Activated T-cell treated with anti-CD3 and anti-CD28 coated beads, Interleukin-2, amount 50 U/mL, for 1 hour (primary cell): ENCODE results near the gene PARP12.

Source experiments
- DNase-seq: peaks from one replicate; pipeline ENCODE4 v3.0.0-alpha.2; 2020

The PARP12 gene

DNA sequence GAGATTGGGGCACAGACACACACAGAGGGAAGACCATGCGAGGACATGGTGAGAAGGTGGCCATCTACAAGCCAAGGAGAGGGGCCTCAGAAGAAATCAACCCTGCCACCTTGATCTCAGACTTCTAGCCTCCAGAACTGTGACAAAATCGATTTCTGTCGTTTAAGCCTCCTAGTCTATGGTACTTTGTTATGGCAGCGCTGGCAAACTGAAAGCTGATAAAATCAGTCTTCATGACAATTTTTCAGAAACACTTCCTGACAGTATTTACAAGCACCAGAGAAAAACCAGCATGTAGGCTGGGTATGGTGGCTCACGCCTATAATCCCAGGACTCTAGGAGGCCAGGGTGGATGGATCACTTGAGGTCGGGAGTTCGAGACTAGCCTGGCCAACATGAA lies 4.2 kb downstream of the PARP12 start:
- no peak for DNase-seq

GRCh38 chr7:140057143-140057535 lies 5.6 kb downstream of the PARP12 start:
- no peak for DNase-seq

DNA sequence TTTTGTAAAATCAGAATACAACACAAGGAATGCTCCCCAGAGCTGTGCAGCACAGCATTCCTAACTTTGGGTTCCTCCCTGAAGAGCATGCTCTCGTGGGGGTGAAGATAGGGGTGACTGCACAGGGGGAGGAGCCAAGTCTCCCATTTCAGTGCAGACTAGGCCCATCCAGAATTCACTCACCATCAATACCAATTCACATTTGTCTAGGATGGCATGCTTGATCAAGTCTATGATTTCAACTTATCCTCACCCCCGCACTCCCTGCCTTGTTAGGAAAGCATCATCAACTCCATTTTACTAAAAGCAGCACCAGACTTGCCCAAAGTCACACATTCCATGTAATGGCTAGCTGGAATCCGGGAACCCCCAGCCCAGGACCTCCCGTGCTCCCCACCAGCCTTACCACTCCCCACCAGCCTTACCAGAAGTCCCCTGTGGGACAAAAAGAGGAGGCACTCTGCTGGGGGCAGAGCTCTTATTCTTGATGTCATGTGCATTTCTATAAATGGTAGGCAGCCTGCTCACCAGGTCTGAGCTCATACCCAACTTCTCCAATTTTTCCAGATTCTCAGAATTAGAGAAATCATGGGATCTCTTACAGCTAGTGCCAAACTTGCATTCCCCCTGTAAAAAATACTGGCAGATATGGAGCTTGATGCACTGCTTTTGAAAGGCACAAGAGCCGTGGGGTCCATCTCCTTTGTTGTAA lies 6.2 kb downstream of the PARP12 start:
- no peak for DNase-seq

DNA sequence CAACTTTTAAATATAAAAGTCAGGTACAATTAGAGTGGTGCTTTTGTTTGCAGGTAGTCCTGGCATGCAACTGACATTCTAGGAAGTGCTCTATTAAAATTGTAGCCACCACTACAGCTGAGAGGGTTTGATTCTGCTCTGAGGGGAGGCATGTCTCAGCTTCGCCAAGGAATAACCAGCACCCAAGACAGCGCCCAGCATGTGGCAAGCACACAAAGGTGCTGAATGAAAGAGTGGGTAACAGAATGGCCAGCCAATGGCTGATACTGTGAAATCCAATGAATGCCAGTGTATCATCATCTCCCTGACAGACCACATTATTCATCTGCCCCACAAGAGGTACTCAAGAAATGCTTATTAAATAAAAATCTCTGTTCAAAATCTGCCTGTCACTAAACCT lies 6.9 kb downstream of the PARP12 start:
- DNase-seq, result no peak

DNA sequence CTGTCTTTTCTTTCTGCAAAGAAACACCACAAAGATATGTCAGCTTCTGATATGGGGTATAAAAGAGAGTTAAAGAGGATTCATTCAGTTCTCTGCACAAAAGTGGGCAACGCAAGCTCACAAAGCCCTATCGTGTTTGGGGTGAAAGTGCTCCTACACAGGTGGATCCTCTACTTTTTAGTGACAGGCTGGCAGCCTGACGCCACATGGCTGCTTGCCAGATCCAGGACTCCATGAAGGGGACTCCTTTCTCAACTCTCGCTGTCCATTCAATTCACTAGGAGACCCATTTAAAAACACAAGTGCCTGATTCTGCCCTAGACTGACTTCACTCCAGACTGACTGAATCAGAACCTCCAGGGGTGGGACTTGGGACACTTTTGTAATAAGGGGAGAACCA lies 8.0 kb downstream of the PARP12 start:
- no peak for DNase-seq

- DNase-seq, result no peak
These were observed 8.8 kb downstream of the PARP12 start for GRCh38 chr7:140053812-140054539.

DNA sequence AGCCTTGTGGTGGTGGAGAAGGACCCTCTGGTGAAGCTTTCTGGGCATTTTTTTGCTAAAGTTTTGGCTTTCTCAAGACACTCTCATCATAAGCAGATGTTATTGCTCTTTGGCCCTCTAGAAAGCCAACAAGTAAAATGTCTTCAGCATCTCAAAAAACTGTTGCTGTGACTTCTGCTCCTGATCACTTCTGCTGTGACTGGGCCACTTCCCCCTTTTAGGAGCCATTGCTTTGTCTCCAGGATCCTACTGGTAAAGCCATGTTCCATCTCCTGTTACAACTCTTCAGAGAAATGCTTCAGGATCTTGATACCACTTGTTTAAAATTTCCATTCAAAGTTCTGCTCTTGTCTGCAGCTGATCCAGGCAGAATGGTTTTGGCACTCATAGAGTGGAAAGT lies 10.9 kb downstream of the PARP12 start:
- no peak for DNase-seq

DNA sequence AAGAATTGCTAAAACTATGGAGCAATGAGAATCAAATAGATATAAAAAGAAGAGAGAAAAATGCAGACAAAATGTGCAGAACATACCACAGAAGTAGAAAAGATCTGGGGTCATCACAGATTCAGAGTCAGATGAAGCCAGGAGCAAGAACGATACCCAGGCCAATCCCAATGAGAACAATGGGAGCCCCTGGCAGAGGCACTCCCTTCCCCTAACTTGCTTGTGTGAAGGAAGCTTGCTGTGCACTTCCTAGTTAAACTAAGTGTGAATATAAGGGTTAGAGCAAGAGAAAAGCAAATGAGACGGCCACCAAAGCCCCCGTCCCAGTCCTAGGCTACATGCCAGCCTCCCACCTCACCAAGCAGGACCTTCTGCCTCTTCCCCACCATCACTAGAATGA lies 12.7 kb downstream of the PARP12 start:
- DNase-seq, result no peak

DNA sequence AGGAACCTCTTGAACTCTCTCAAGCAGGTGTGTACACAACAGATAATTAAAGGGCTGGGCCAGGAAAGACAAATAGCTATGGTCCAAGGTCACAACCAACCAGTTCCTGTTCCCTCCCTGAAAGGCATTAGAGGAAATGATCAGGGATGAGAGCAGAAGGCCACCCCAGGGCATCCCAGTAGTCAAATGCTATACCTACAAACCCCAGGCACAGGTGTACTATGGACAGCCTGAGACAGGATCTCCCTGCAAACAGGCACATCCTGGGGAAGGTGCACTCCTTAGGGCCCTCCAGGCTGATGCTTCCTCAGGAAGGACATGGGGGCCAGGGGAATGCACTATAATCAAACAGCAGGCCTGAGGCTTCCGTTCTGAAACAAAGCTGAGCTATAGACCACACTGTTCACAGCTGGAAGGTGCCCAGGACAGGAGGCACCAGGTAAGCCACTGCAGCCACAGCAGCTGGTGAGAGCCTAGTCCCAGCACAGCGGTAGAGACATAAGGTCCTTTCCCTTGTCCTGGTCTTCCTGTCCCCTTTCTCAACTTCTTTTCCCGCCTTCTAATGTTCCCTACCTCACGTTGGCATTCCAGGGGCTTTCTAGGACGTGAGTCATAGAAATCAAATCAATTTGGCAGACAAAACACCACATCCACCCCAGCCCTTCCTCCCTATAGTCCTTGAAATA lies 13.3 kb downstream of the PARP12 start:
- DNase-seq, result no peak

- DNase-seq, result no peak
These were observed 13.8 kb downstream of the PARP12 start for GRCh38 chr7:140048989-140049338.

DNA sequence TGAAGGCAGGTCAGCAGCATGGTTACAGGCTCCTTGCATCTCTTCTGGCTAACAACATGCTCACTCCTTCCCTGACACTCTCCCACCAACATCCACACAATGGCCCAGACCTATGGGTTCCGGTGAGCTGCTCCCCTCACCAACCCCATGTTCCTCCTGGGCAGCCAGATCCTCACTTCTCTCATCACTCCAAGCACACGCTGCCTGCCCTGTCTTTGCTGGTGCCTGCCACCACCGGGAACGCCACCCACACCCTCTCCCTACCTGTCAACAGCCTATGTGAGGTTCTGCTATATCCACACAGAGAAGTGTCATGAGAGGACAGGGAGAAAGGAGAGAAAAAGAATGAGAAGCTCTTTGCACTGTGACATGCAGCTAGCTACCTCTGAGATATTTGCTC lies 14.6 kb downstream of the PARP12 start:
- DNase-seq, result no peak

GRCh38 chr7:140047197-140047596 lies 15.6 kb downstream of the PARP12 start:
- no peak for DNase-seq

DNA sequence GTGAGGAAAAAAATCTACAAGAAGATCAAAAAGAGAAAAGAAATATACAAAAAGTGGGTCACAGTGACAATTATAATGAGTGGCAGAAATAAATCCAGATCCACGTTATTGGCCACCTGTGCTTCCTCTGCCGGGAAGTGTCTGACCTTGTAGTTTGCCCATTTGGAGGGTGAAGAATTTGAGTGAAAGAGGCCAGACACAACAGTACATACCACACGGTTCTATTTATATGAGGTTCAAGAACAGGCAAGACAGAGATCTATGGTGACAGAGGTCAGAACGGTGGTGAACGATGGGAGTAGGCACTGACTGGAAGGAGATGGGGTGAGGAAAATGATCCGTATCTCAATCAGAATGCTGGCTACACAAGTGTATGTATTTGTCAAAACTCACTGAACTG lies 17.1 kb downstream of the PARP12 start:
- DNase-seq, result no peak

- no peak for DNase-seq
These were observed 18.5 kb downstream of the PARP12 start for GRCh38 chr7:140044251-140044650.

- DNase-seq, result no peak
These were observed 20.4 kb downstream of the PARP12 start for GRCh38 chr7:140042386-140042670.

- DNase-seq, result no peak
These were observed 20.9 kb downstream of the PARP12 start for GRCh38 chr7:140041659-140042385.

GRCh38 chr7:140039896-140040295 lies 22.9 kb downstream of the PARP12 start:
- DNase-seq, result no peak

DNA sequence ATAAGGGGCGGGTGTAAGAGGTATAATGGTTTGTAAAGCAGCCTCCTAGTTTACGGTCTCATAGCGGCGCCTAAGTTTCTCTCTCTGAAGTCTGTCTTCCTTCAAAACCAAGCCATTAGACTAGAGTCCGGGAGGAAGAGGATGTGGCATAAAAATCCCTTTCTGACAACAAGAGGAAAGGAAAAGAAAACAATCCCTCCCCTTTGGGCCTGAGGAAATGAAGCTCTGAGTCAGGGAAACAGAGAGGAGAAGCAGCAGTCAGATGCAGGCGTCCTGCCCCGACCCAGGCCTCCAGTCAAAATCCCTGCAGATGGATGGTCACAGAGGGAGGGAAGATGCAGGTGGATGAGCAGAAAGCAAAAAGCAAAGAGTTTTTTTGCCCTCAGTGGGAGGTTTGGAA lies 23.7 kb downstream of the PARP12 start:
- DNase-seq, result no peak

DNA sequence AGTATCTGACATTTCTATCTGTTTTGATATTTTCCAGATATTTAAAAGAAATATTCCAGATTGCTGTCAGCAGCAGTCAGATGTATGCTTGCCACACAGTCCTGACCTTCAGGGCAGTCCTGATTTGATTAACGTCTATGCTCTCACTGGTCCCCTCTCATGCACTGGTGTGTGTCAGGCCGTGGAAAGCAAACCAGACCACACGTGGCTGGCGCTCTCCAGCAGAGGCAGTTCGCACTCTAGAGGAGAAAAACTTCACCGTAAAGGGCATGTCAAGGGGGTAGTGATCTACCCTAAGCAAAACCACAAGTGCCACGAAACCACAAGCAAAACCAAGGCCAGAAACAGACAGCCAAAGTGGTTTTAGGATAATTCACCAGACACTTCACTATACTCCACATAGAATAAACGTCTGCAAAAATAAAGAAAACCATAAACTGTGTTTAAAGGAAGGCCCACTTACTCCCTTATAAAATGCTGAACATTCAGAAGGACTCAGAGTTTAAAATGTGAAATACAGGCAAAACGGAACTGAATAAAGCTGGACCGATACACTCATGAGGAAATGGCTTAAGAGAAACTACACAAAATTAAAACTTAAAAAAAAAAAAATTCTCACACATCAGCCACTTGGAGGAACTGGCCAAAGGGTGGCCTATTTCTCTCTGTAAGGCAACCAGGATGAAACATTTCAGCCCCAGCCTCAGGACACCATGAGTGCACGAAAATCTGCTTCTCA lies 26.4 kb downstream of the PARP12 start:
- DNase-seq, result no peak

DNA sequence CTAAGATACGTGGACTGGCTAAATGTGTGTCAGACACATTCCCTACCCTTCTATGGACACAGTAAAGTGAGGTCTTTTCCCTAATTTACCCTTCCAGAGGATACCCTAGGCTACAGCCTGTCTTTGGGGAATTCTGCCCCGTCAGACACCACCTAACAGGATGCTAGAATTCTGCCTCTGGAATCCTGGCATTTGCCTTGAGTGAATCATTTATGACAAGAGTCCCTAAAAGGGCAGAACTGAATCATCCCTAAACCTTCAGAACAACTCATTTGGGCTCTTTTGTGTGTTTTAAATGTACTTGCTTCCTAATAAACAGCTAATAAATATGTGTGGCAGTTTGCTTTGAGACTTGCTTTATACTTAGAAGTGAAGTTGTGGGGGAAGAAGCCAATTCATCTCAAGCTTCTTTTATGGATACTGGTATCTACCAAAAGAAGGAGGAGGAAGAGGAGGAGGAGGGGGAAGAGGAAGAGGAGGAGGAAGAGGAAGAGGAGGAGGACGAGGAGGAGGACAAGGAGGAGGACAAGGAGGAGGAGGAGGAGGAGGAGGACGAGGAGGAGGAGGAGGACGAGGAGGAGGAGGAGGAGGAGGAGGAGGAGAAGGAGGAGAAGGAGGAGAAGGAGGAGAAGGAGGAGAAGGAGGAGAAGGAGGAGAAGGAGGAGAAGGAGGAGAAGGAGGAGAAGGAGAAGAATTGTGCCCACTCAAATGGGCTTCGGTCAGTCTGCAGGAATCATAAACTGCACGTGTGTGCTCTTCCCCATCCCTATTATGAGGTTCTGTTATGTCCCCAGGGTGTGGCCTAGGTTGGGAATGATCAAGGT lies 27.1 kb downstream of the PARP12 start:
- no peak for DNase-seq

GRCh38 chr7:140034421-140034820 lies 28.3 kb downstream of the PARP12 start:
- DNase-seq, result no peak

DNA sequence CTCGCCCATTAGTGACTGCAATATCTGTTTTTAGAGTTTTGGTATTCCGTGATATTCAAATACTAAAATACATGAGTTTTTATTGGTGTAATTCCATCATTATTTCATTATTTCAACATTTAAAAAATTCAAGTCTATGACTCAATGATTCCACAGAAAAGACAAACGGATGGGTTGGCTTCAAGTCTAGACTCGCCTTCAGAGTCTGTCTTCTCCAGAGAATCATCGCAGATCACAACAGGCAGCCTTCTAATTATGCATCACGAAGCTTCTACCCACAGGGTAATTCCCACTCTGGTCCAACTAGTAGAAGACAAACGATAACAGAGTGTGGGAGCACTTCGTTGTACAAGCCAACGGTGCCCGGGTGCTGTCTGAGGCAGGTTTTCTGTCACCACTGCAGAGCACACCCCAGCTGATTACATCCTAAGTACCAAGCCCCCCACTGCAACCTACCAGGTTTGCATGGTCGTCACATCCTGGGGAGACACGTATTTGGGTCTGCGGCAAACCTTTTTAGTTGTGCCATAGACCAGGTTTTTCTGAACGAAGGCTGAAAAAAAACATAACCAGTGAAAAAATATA lies 28.9 kb downstream of the PARP12 start:
- no peak for DNase-seq
